GM12891 (cell line): ENCODE data around the gene OSCAR.
"Not testable (repeated sequence)": the region's sequence is repeated elsewhere in the genome, so short reads cannot be mapped to it uniquely, and the experiment has no call there.

Experiments
- DNase-seq: peaks from one replicate; pipeline ENCODE4 v3.0.0; 2011; ENCODE audit warnings: low spot score; ENCODE audit not compliant: insufficient read length
- FAIRE-seq: peaks from 2 replicates; lab custom pipeline; 2011; peaks lifted over from hg19 to GRCh38; lab: Jason Lieb, UNC
- PAX5 ChIP-seq: IDR thresholded peaks from 2 replicates; pipeline ENCODE4 v1.6.1; 2011; ENCODE audit warnings: low read length, moderate library complexity, mild to moderate bottlenecking; ENCODE audit not compliant: insufficient read depth, severe bottlenecking
- POLR2A ChIP-seq: IDR thresholded peaks from 2 replicates; pipeline ENCODE4 v1.6.1; 2011; ENCODE audit warnings: low read depth, low read length, control low read depth
- POLR2AphosphoS5 ChIP-seq: IDR thresholded peaks from 2 replicates; pipeline ENCODE4 v1.6.1; 2011; ENCODE audit warnings: low read depth, low read length, control low read depth
- POU2F2 ChIP-seq: IDR thresholded peaks from 2 replicates; pipeline ENCODE4 v1.6.1; 2011; ENCODE audit warnings: low read depth, mild to moderate bottlenecking, control low read depth, low read length, moderate library complexity
- SPI1 ChIP-seq: IDR thresholded peaks from 2 replicates; pipeline ENCODE4 v1.6.1; 2011; ENCODE audit warnings: low read depth, low read length, control low read depth
- TAF1 ChIP-seq: IDR thresholded peaks from 2 replicates; pipeline ENCODE4 v1.6.1; 2011; ENCODE audit warnings: low read depth, low read length, control low read depth

Gene OSCAR

GRCh38 chr19:54107876-54108490 is 7.4 kb upstream of the OSCAR start:
- DNase-seq, result no peak
- no peak for FAIRE-seq
- TF ChIP-seq SPI1 (no peak), POU2F2 (no peak), TAF1 (no peak), POLR2A (no peak), POLR2AphosphoS5 (no peak), PAX5 (no peak)

GRCh38 chr19:54106716-54107115 is 6.1 kb upstream of the OSCAR start:
- TF ChIP-seq SPI1, result no peak
- TF ChIP-seq POU2F2, result no peak
- no peak for TF ChIP-seq POLR2AphosphoS5
- TF ChIP-seq TAF1, result no peak
- no peak for TF ChIP-seq PAX5
- TF ChIP-seq POLR2A, result no peak
- DNase-seq (no peak), FAIRE-seq (no peak)

GRCh38 chr19:54105796-54106195 is 5.2 kb upstream of the OSCAR start:
- FAIRE-seq (no peak), DNase-seq (no peak)
- TF ChIP-seq PAX5, result no peak
- no peak for TF ChIP-seq TAF1
- no peak for TF ChIP-seq SPI1
- no peak for TF ChIP-seq POU2F2
- TF ChIP-seq POLR2A, result no peak
- no peak for TF ChIP-seq POLR2AphosphoS5

- FAIRE-seq, result no peak
- DNase-seq, result no peak
- no peak for TF ChIP-seq POU2F2
- TF ChIP-seq PAX5, result no peak
- TF ChIP-seq POLR2AphosphoS5, result no peak
- TF ChIP-seq TAF1, result no peak
- no peak for TF ChIP-seq SPI1
- no peak for TF ChIP-seq POLR2A
Observed at GRCh38 chr19:54104998-54105715, 4.6 kb upstream of the OSCAR start.

- peak; percentile 100 for FAIRE-seq
- peak; percentile 100 for DNase-seq
- TF ChIP-seq POLR2AphosphoS5 (peak; percentile 91), POU2F2 (no peak), POLR2A (peak; percentile 92), SPI1 (peak; percentile 50; the same call in 1 of the 2 replicates), TAF1 (peak; percentile 95), PAX5 (no peak)
Observed at GRCh38 chr19:54102421-54103169, 2.0 kb upstream of the OSCAR start, which contains the start of gene NDUFA3. Gene NDUFA3 (plus strand): TSS chr19:54102855. CDS start chr19:54102879, 24 bp downstream.

- DNase-seq, FAIRE-seq: not testable (repeated sequence)
Observed at GRCh38 chr19:54099903-54100255, 724 bp downstream of the OSCAR start.

- FAIRE-seq, result no peak
- TF ChIP-seq POLR2A (no peak), POU2F2 (no peak), TAF1 (no peak), POLR2AphosphoS5 (no peak), PAX5 (no peak), SPI1 (no peak)
- no peak for DNase-seq
Observed at GRCh38 chr19:54099190-54099902, 1.3 kb downstream of the OSCAR start.

GRCh38 chr19:54096617-54097106 is 3.9 kb downstream of the OSCAR start:
- no peak for FAIRE-seq
- DNase-seq, result no peak
- TF ChIP-seq POU2F2, result no peak
- TF ChIP-seq PAX5, result no peak
- no peak for TF ChIP-seq SPI1
- no peak for TF ChIP-seq TAF1
- TF ChIP-seq POLR2A, result no peak
- TF ChIP-seq POLR2AphosphoS5, result no peak

- FAIRE-seq, result not testable (repeated sequence)
- peak; percentile 53 for DNase-seq
Observed at GRCh38 chr19:54095859-54096616, 4.6 kb downstream of the OSCAR start.
